Ishikawa (cell line): ENCODE measurements around the gene CD58.
A peak's percentile ranks its signal among the peaks of the same experiment; 100 is the strongest.

Source experiments
- CEBPB ChIP-seq: IDR thresholded peaks from 2 replicates; pipeline ENCODE4 v1.6.1; 2012
- CREB1 ChIP-seq: IDR thresholded peaks from 2 replicates; pipeline ENCODE4 v1.6.1; 2012; ENCODE audit warnings: low read depth
- EGR1 ChIP-seq: IDR thresholded peaks from 2 replicates; pipeline ENCODE4 v1.6.1; 2012
- EP300 ChIP-seq: IDR thresholded peaks from 2 replicates; pipeline ENCODE4 v1.6.1; 2012; ENCODE audit warnings: borderline replicate concordance
- FOXM1 ChIP-seq: IDR thresholded peaks from 2 replicates; pipeline ENCODE4 v1.6.1; 2012; ENCODE audit warnings: low read depth, borderline replicate concordance
- NFIC ChIP-seq: IDR thresholded peaks from 2 replicates; pipeline ENCODE4 v1.6.1; 2012
- RAD21 ChIP-seq: IDR thresholded peaks from 2 replicates; pipeline ENCODE4 v1.6.1; 2012; ENCODE audit warnings: low read depth
- REST ChIP-seq: IDR thresholded peaks from 2 replicates; pipeline ENCODE4 v1.6.1; 2012; ENCODE audit warnings: low read depth, mild to moderate bottlenecking
- TAF1 ChIP-seq: IDR thresholded peaks from 2 replicates; pipeline ENCODE4 v1.6.1; 2012; ENCODE audit warnings: low read depth, mild to moderate bottlenecking
- TCF12 ChIP-seq: IDR thresholded peaks from 2 replicates; pipeline ENCODE4 v1.6.1; 2012; ENCODE audit warnings: low read depth
- TEAD4 ChIP-seq: IDR thresholded peaks from 2 replicates; pipeline ENCODE4 v1.6.1; 2012
- USF1 ChIP-seq: IDR thresholded peaks from 2 replicates; pipeline ENCODE4 v1.6.1; 2012
- YY1 ChIP-seq: IDR thresholded peaks from 2 replicates; pipeline ENCODE4 v1.6.1; 2012; ENCODE audit warnings: low read depth
- ZBTB7A ChIP-seq: IDR thresholded peaks from 2 replicates; pipeline ENCODE4 v1.6.1; 2012; ENCODE audit warnings: low read depth
- TF ChIP-seq, protein P1 (sequence below): IDR thresholded peaks from 2 replicates; pipeline ENCODE4 v1.6.1; 2012

The CD58 gene

DNA sequence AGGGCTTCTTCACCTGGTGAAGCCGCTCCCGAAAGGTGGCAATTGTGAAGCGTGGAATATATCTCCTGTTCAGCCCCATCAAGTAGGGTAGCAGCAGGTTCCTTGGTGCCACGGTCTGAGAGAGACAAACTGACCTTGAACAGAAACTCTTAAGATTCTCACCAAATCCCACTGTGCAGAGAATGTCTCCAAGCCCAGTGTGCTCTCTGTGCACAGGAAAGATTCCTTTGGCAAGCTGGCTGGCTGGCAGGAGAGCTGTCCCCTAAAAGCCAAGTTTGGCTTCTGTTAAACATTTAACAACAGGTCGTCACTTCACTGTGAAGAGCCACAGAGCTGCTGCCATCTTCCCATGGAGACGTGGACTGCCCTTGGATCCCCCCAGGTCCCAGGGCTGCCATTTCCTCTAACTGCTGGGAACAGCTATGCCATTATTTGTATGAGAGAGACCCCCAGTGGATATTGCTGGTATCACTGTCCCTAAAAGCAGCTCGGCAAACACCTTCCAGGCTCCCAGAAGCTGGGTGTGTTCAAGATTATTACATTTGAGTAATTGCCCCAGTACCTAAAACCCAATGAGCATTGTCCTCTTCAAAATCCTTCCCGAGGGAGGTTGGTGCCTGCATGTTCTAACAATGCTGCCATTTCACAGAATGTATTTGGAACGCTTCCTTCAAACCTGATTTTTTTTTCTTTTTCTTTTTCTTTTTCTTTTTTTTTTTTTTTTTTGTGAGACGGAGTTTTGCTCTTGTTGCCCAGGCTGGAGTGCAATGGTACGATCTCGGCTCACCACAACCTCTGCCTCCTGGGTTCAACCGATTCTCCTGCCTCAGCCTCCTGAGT, 71.8 kb downstream of the CD58 start:
- TF ChIP-seq TCF12, result no peak
- TF ChIP-seq EP300, result no peak
- no peak for TF ChIP-seq TEAD4
- TF ChIP-seq ZBTB7A, result no peak
- TF ChIP-seq TAF1, result no peak
- no peak for TF ChIP-seq REST
- TF ChIP-seq RAD21, result peak; percentile 92
- TF ChIP-seq CREB1, result no peak
- TF ChIP-seq NFIC, result no peak
- no peak for TF ChIP-seq FOXM1
- TF ChIP-seq EGR1, result no peak
- peak; percentile 62 for TF ChIP-seq YY1

DNA sequence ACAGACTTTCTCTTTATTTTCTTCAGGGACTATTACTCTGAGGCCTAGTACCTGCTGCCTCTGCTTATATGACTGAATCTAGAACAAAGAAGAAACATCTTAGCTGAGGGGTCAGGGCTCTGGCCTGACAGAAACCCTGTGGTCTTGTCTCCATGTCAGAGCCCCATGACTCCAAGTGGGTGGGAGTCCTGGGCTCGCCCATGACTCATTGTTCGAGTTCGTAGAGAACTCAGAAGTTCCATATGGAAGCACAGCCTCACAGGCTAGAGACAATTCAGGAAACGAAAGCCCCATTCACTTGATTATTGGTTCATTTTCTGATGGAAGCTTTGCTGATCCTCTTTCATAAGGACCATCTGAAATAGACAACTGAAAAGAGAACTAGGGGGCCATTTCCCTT, 73.2 kb downstream of the CD58 start:
- TF ChIP-seq ZBTB7A, result no peak
- TF ChIP-seq REST, result no peak
- no peak for TF ChIP-seq USF1
- TF ChIP-seq RAD21, result no peak
- no peak for TF ChIP-seq CREB1
- TF ChIP-seq TEAD4, result no peak
- TF ChIP-seq FOXM1, result no peak
- TF ChIP-seq EP300, result no peak
- no peak for TF ChIP-seq CEBPB
- TF ChIP-seq EGR1, result no peak
- TF ChIP-seq NFIC, result no peak
- TF ChIP-seq, protein P1, sequence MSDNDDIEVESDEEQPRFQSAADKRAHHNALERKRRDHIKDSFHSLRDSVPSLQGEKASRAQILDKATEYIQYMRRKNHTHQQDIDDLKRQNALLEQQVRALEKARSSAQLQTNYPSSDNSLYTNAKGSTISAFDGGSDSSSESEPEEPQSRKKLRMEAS, result no peak
- no peak for TF ChIP-seq TCF12

GRCh38 chr1:116496898-116497297, 73.9 kb downstream of the CD58 start:
- TF ChIP-seq NFIC, result no peak
- TF ChIP-seq EGR1, result no peak
- TF ChIP-seq YY1, result no peak
- TF ChIP-seq TAF1, result no peak
- no peak for TF ChIP-seq TCF12
- no peak for TF ChIP-seq TEAD4
- no peak for TF ChIP-seq USF1
- TF ChIP-seq, protein P1, result no peak
- TF ChIP-seq FOXM1, result no peak
- no peak for TF ChIP-seq CEBPB
- no peak for TF ChIP-seq RAD21
- no peak for TF ChIP-seq REST
- no peak for TF ChIP-seq EP300
- no peak for TF ChIP-seq ZBTB7A
- no peak for TF ChIP-seq CREB1

DNA sequence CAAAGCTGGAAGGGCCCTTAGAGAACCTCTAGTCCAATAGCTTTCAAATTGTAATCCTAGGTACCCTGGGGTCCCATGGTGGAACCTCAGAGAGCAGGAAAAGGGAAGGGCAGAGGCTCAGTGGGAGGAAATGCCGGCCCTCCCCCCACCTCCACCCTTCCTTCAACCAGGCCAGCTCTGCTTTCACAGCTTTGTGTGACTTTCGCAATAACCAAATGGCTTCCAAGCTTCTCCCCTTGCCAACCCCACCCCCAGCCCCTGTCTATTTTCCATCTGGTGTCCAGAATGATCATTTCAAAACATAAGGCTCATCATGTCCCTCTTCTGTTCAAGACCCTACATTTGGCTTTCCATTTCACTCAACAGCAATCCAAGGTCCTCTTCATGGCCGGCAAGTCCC, 74.4 kb downstream of the CD58 start:
- TF ChIP-seq RAD21, result no peak
- 0 out of 2 replicates have a peak, but pooled peaks have one; percentile 36 for TF ChIP-seq CEBPB

GRCh38 chr1:116495535-116495934, 75.3 kb downstream of the CD58 start:
- TF ChIP-seq NFIC (no peak), TAF1 (no peak), CREB1 (no peak), RAD21 (no peak), FOXM1 (no peak), EP300 (no peak), TCF12 (no peak), ZBTB7A (no peak), TEAD4 (no peak), REST (no peak), YY1 (no peak), EGR1 (no peak), CEBPB (no peak), USF1 (no peak)
- TF ChIP-seq, protein P1, result no peak
